IMR-90 (cell line): ENCODE measurements around the gene PLA2G4A.

Experiments used
- CEBPB ChIP-seq: IDR thresholded peaks from 2 replicates; pipeline ENCODE4 v1.6.1; 2012; ENCODE audit warnings: low read depth, low read length, improper control_type of control experiment
- CHD1 ChIP-seq: IDR thresholded peaks from 2 replicates; pipeline ENCODE4 v1.6.1; 2012; ENCODE audit warnings: low read depth, low read length, improper control_type of control experiment
- MAZ ChIP-seq: IDR thresholded peaks from 2 replicates; pipeline ENCODE4 v1.6.1; 2012; ENCODE audit warnings: low read depth, mild to moderate bottlenecking, low read length, improper control_type of control experiment, moderate library complexity, borderline replicate concordance
- NFE2L2 ChIP-seq: fragments of 150-350 bp; IDR thresholded peaks from 2 replicates; pipeline ENCODE4 v1.6.1; 2016; ENCODE audit warnings: low read depth, mild to moderate bottlenecking, low read length
- POLR2A ChIP-seq: IDR thresholded peaks from 2 replicates; pipeline ENCODE4 v1.6.1; 2012; ENCODE audit warnings: mild to moderate bottlenecking, low read depth, low read length
- RAD21 ChIP-seq: IDR thresholded peaks from 2 replicates; pipeline ENCODE4 v1.6.1; 2012; ENCODE audit warnings: low read length, improper control_type of control experiment
- TF ChIP-seq, protein P1 (sequence below): conservative IDR thresholded peaks from 2 replicates; pipeline ENCODE4 v1.5.1; 2012; ENCODE audit warnings: mild to moderate bottlenecking, low read depth, low read length, improper control_type of control experiment
- TF ChIP-seq, protein P2 (sequence below): fragments of 150-350 bp; IDR thresholded peaks from 2 replicates; pipeline ENCODE4 v1.6.1; 2016; ENCODE audit warnings: low read depth, mild to moderate bottlenecking, low read length, moderate library complexity, borderline replicate concordance

GRCh38 chr1:186899577-186899976 is 70.8 kb downstream of the PLA2G4A start:
- TF ChIP-seq POLR2A (no peak), RAD21 (no peak), MAZ (no peak), CHD1 (no peak), CEBPB (no peak), NFE2L2 (no peak)
- TF ChIP-seq, protein P1, sequence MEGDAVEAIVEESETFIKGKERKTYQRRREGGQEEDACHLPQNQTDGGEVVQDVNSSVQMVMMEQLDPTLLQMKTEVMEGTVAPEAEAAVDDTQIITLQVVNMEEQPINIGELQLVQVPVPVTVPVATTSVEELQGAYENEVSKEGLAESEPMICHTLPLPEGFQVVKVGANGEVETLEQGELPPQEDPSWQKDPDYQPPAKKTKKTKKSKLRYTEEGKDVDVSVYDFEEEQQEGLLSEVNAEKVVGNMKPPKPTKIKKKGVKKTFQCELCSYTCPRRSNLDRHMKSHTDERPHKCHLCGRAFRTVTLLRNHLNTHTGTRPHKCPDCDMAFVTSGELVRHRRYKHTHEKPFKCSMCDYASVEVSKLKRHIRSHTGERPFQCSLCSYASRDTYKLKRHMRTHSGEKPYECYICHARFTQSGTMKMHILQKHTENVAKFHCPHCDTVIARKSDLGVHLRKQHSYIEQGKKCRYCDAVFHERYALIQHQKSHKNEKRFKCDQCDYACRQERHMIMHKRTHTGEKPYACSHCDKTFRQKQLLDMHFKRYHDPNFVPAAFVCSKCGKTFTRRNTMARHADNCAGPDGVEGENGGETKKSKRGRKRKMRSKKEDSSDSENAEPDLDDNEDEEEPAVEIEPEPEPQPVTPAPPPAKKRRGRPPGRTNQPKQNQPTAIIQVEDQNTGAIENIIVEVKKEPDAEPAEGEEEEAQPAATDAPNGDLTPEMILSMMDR: no peak
- TF ChIP-seq, protein P2, sequence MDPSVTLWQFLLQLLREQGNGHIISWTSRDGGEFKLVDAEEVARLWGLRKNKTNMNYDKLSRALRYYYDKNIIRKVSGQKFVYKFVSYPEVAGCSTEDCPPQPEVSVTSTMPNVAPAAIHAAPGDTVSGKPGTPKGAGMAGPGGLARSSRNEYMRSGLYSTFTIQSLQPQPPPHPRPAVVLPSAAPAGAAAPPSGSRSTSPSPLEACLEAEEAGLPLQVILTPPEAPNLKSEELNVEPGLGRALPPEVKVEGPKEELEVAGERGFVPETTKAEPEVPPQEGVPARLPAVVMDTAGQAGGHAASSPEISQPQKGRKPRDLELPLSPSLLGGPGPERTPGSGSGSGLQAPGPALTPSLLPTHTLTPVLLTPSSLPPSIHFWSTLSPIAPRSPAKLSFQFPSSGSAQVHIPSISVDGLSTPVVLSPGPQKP: no peak
